GM23338 (cell line): ENCODE results near the gene CD40.

Experiments used
- CREB1 ChIP-seq: fragments of 250-450 bp; sonication (Bioruptor Pico); IDR thresholded peaks from 2 replicates; pipeline ENCODE4 v1.5.0; 2020; ENCODE audit warnings: low read depth, mild to moderate bottlenecking, moderate library complexity
- EZH2 ChIP-seq: fragments of 200-600 bp; sonication (generic); IDR thresholded peaks from one replicate; pipeline ENCODE4 v1.8.0; 2017; ENCODE audit warnings: antibody characterized with exemption, mild to moderate bottlenecking, low read depth; ENCODE audit not compliant: unreplicated experiment
- EZH2phosphoT487 ChIP-seq: fragments of 200-600 bp; sonication (generic); IDR thresholded peaks from one replicate; pipeline ENCODE4 v1.8.1; 2018; ENCODE audit warnings: antibody characterized with exemption; ENCODE audit not compliant: unreplicated experiment
- JUNB ChIP-seq: IDR thresholded peaks from one replicate; pipeline ENCODE4 v1.6.1; 2016; ENCODE audit warnings: antibody characterized with exemption; ENCODE audit not compliant: unreplicated experiment
- NANOG ChIP-seq: IDR thresholded peaks from 2 replicates; pipeline ENCODE4 v1.6.1; 2016; ENCODE audit warnings: antibody characterized with exemption, borderline replicate concordance
- POLR2AphosphoS5 ChIP-seq: IDR thresholded peaks from 2 replicates; pipeline ENCODE4 v1.6.1; 2016; ENCODE audit warnings: antibody characterized with exemption, low read depth
- REST ChIP-seq: IDR thresholded peaks from one replicate; pipeline ENCODE4 v1.6.1; 2018; ENCODE audit warnings: antibody characterized with exemption; ENCODE audit not compliant: unreplicated experiment
- STAT1 ChIP-seq: IDR thresholded peaks from one replicate; pipeline ENCODE4 v1.6.1; 2016; ENCODE audit warnings: antibody characterized with exemption; ENCODE audit not compliant: unreplicated experiment
- ZNF114 ChIP-seq: fragments of 250-450 bp; sonication (Bioruptor Pico); IDR thresholded peaks from 2 replicates; pipeline ENCODE4 v1.5.0; 2020; ENCODE audit warnings: mild to moderate bottlenecking, moderate library complexity
- ZNF331 ChIP-seq: fragments of 250-450 bp; sonication (Bioruptor Pico); IDR thresholded peaks from 2 replicates; pipeline ENCODE4 v1.5.0; 2020; ENCODE audit warnings: low read depth, mild to moderate bottlenecking, moderate library complexity
- TF ChIP-seq, protein P1 (sequence below), 2 experiments: fragments of 200-600 bp in 1 of 2; sonication (generic) in 1 of 2; conservative IDR thresholded peaks; 2 replicates each; pipeline versions ENCODE4 v1.5.1 to v1.6.1; 2016 to 2017; ENCODE audit warnings: antibody characterized with exemption in 2 of 2, low read depth in 2 of 2, mild to moderate bottlenecking in 2 of 2, moderate library complexity in 1 of 2
- TF ChIP-seq, protein P2 (sequence below): IDR thresholded peaks from 2 replicates; pipeline ENCODE4 v1.6.1; 2016; ENCODE audit warnings: antibody characterized with exemption

GRCh38 chr20:46145713-46146112 lies 27.6 kb downstream of the CD40 start:
- no peak for TF ChIP-seq POLR2AphosphoS5
- TF ChIP-seq, protein P1, sequence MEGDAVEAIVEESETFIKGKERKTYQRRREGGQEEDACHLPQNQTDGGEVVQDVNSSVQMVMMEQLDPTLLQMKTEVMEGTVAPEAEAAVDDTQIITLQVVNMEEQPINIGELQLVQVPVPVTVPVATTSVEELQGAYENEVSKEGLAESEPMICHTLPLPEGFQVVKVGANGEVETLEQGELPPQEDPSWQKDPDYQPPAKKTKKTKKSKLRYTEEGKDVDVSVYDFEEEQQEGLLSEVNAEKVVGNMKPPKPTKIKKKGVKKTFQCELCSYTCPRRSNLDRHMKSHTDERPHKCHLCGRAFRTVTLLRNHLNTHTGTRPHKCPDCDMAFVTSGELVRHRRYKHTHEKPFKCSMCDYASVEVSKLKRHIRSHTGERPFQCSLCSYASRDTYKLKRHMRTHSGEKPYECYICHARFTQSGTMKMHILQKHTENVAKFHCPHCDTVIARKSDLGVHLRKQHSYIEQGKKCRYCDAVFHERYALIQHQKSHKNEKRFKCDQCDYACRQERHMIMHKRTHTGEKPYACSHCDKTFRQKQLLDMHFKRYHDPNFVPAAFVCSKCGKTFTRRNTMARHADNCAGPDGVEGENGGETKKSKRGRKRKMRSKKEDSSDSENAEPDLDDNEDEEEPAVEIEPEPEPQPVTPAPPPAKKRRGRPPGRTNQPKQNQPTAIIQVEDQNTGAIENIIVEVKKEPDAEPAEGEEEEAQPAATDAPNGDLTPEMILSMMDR (conservative IDR thresholded peaks at IDR 0.05; ENCODE audit: low read depth in 2 of 2) = no peak
- TF ChIP-seq EZH2phosphoT487 = no peak
- TF ChIP-seq CREB1 = no peak
- TF ChIP-seq ZNF331 (CRISPR knock-in tag) = no peak
- TF ChIP-seq EZH2 = no peak
- no peak for TF ChIP-seq STAT1
- TF ChIP-seq, protein P2, sequence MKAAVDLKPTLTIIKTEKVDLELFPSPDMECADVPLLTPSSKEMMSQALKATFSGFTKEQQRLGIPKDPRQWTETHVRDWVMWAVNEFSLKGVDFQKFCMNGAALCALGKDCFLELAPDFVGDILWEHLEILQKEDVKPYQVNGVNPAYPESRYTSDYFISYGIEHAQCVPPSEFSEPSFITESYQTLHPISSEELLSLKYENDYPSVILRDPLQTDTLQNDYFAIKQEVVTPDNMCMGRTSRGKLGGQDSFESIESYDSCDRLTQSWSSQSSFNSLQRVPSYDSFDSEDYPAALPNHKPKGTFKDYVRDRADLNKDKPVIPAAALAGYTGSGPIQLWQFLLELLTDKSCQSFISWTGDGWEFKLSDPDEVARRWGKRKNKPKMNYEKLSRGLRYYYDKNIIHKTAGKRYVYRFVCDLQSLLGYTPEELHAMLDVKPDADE = no peak
- no peak for TF ChIP-seq JUNB
- no peak for TF ChIP-seq REST
- no peak for TF ChIP-seq NANOG
- TF ChIP-seq ZNF114 (CRISPR knock-in tag) = no peak
